Neural cell (in vitro differentiated cells): ENCODE data around the gene PTK7. TPM values are rescaled to one million over a fixed set of nuclear protein-coding genes. Genes with fewer than 3 reads are reported as not detected.

Source experiments
- H2AFZ ChIP-seq: fragments of 200-600, 300-800 bp; sonication (generic), shearing (Covaris generic); 2 replicates; pipeline ENCODE4 v1.6.0; 2014; ENCODE audit warnings: low read depth, mild to moderate bottlenecking, antibody characterized with exemption, low read length, moderate library complexity
- H3F3A ChIP-seq: fragments of 200-600 bp; shearing (Covaris generic); 2 replicates; pipeline ENCODE4 v1.6.1; 2016; ENCODE audit warnings: mild to moderate bottlenecking, moderate library complexity, mixed read lengths, antibody characterized with exemption, low read length; ENCODE audit not compliant: insufficient read depth, poor library complexity, severe bottlenecking
- H3K27ac ChIP-seq: fragments of 200-600, 300-800 bp; sonication (generic), shearing (Covaris generic); 2 replicates; pipeline ENCODE4 v1.5.1; 2014; ENCODE audit warnings: mild to moderate bottlenecking, low read length, moderate library complexity
- H3K27me3 ChIP-seq: fragments of 300-800, 200-600 bp; sonication (generic), shearing (Covaris generic); 2 replicates; pipeline ENCODE4 v1.6.0; 2014; ENCODE audit warnings: mild to moderate bottlenecking, low read depth, low read length, moderate library complexity; ENCODE audit not compliant: insufficient read depth
- H3K36me3 ChIP-seq: fragments of 300-800, 200-600 bp; sonication (generic), shearing (Covaris generic); 2 replicates; pipeline ENCODE4 v1.5.1; 2014; ENCODE audit warnings: mild to moderate bottlenecking, antibody characterized with exemption, low read length, moderate library complexity; ENCODE audit not compliant: insufficient read depth
- H3K4me2 ChIP-seq: fragments of 300-800, 200-600 bp; sonication (generic), shearing (Covaris generic); 2 replicates; pipeline ENCODE4 v1.6.0; 2014; ENCODE audit warnings: mild to moderate bottlenecking, low read length
- H3K4me3 ChIP-seq: fragments of 300-800, 200-600 bp; sonication (generic), shearing (Covaris generic); 2 replicates; pipeline ENCODE4 v1.5.1; 2014; ENCODE audit warnings: mild to moderate bottlenecking, low read length, moderate library complexity
- H3K79me2 ChIP-seq: fragments of 200-600 bp; shearing (Covaris generic); replicated peaks from 2 replicates; pipeline ENCODE4 v1.6.0; 2014; ENCODE audit warnings: mild to moderate bottlenecking, low read length, moderate library complexity; ENCODE audit not compliant: insufficient read depth
- H3K9ac ChIP-seq: fragments of 300-800, 200-600 bp; sonication (generic), shearing (Covaris generic); 2 replicates; pipeline ENCODE4 v1.6.1; 2016; ENCODE audit warnings: mild to moderate bottlenecking, low read length, mixed read lengths
- H3K9me2 ChIP-seq: fragments of 200-600 bp; shearing (Covaris generic); 2 replicates; pipeline ENCODE4 v1.6.1; 2016; ENCODE audit warnings: mild to moderate bottlenecking, low read length, mixed read lengths; ENCODE audit not compliant: insufficient read depth
- H3K9me3 ChIP-seq: fragments of 200-600, 300-800 bp; sonication (generic), shearing (Covaris generic); 2 replicates; pipeline ENCODE4 v1.6.1; 2016; ENCODE audit warnings: mild to moderate bottlenecking, mixed run types, low read length, moderate library complexity, mixed read lengths
- H4K20me1 ChIP-seq: fragments of 200-600 bp; shearing (Covaris generic); 2 replicates; pipeline ENCODE4 v1.6.1; 2016; ENCODE audit warnings: mild to moderate bottlenecking, mixed run types; ENCODE audit not compliant: insufficient read depth
- CTCF ChIP-seq: fragments of 450-650 bp; IDR thresholded peaks from 2 replicates; pipeline ENCODE4 v1.5.1; 2014; ENCODE audit warnings: antibody characterized with exemption, mild to moderate bottlenecking, moderate library complexity; ENCODE audit not compliant: poor library complexity, severe bottlenecking
- EP300 ChIP-seq: fragments of 450-650 bp; conservative IDR thresholded peaks from 2 replicates; pipeline ENCODE4 v1.6.1; 2014; ENCODE audit warnings: antibody characterized with exemption, mild to moderate bottlenecking, moderate library complexity; ENCODE audit not compliant: poor library complexity, severe bottlenecking
- EZH2 ChIP-seq: fragments of 200-600, 300-800 bp; shearing (Covaris generic), sonication (generic); IDR thresholded peaks from 2 replicates; pipeline ENCODE4 v1.6.1; 2014; ENCODE audit warnings: antibody characterized with exemption, low read length, borderline replicate concordance, mild to moderate bottlenecking; ENCODE audit not compliant: insufficient read depth, poor library complexity, severe bottlenecking
- MXI1 ChIP-seq: fragments of 450-650 bp; conservative IDR thresholded peaks from 2 replicates; pipeline ENCODE4 v1.6.1; 2014; ENCODE audit warnings: antibody characterized with exemption, mild to moderate bottlenecking; ENCODE audit not compliant: poor library complexity, severe bottlenecking
- POLR2AphosphoS5 ChIP-seq: IDR thresholded peaks from 2 replicates; pipeline ENCODE4 v1.6.1; 2012
- RAD21 ChIP-seq: fragments of 450-650 bp; conservative IDR thresholded peaks from 2 replicates; pipeline ENCODE4 v1.6.1; 2014; ENCODE audit warnings: antibody characterized with exemption, mild to moderate bottlenecking, moderate library complexity
- REST ChIP-seq: IDR thresholded peaks from 2 replicates; pipeline ENCODE4 v1.6.1; 2012; ENCODE audit warnings: borderline replicate concordance
- SMC3 ChIP-seq: fragments of 450-650 bp; conservative IDR thresholded peaks from 2 replicates; pipeline ENCODE4 v1.6.1; 2014; ENCODE audit warnings: antibody characterized with exemption, mild to moderate bottlenecking, moderate library complexity; ENCODE audit not compliant: poor library complexity
- TAF1 ChIP-seq: IDR thresholded peaks from 2 replicates; pipeline ENCODE4 v1.6.1; 2012; ENCODE audit warnings: low read depth
- polyA plus RNA-seq: library from polyadenylated mRNA; depleted of rRNA; stranded (reverse); fragments of >200 nt; gene quantifications from 2 replicates; pipeline ENCODE4 v1.2.3, GENCODE V29; 2014

Gene PTK7
- polyA plus RNA-seq, 1 donor from 2014 or later, result 32.5 TPM

GRCh38 chr6:43170417-43170930, 94.4 kb downstream of the PTK7 start:
- H3K4me2 ChIP-seq, result peak overlapping the region; percentile 99
- H3K27me3 ChIP-seq, result no peaks in the 10 kb centered on the region
- peak overlapping the region; percentile 92 for H3K27ac ChIP-seq
- no peaks in the 10 kb centered on the region for H3K9me2 ChIP-seq
- H3F3A ChIP-seq, result no peaks in the 10 kb centered on the region
- H3K79me2 ChIP-seq, result peaks cover 31% of the 10 kb centered on the region
- peak overlapping the region; percentile 42 for H2AFZ ChIP-seq
- H3K4me3 ChIP-seq, result peak overlapping the region; percentile 75
- TF ChIP-seq SMC3 (no peak), POLR2AphosphoS5 (no peak), EP300 (no peak), RAD21 (no peak), REST (no peak), MXI1 (no peak), TAF1 (no peak), CTCF (no peak), EZH2 (no peak)
- H3K36me3 ChIP-seq, result no peaks in the 10 kb centered on the region
- no peaks in the 10 kb centered on the region for H3K9me3 ChIP-seq
- peaks cover 18% of the 10 kb centered on the region for H4K20me1 ChIP-seq
- peak overlapping the region; percentile 82 for H3K9ac ChIP-seq

- Histone ChIP-seq H3K4me3 (peak within 1 kb of the TSS; percentile 98), H3K9me3 (no peaks in the 10 kb centered on the region), H2AFZ (peak within 1 kb of the TSS; percentile 42), H3K9me2 (no peaks in the 10 kb centered on the region), H3K4me2 (peak within 1 kb of the TSS; percentile 99), H3K27ac (peak within 1 kb of the TSS; percentile 92), H3K36me3 (no peaks in the 10 kb centered on the region), H4K20me1 (peaks cover 18% of the 10 kb centered on the region), H3K27me3 (no peaks in the 10 kb centered on the region), H3K9ac (peak within 1 kb of the TSS; percentile 99), H3K79me2 (peaks cover 34% of the 10 kb centered on the region), H3F3A (no peaks in the 10 kb centered on the region)
- peak; percentile 20 for TF ChIP-seq SMC3
- peak; percentile 85 for TF ChIP-seq POLR2AphosphoS5
- TF ChIP-seq RAD21, result peak; percentile 42
- TF ChIP-seq CTCF, result peak; percentile 78
- peak; percentile 83 for TF ChIP-seq MXI1
- TF ChIP-seq TAF1, result peak; percentile 47
- no peak for TF ChIP-seq EZH2
- peak; percentile 80 for TF ChIP-seq REST
- peak; percentile 90 for TF ChIP-seq EP300
These were observed 95.0 kb downstream of the PTK7 start, which contains the start of gene SRF for GRCh38 chr6:43170931-43171706. Gene SRF, plus strand, starts transcription at chr6:43171269. Its CDS starts 388 bp downstream, at chr6:43171657.
